BLaER1 treated with 17β-estradiol and CSF1 and Interleukin-3, amounts not matched to agents 10 nM and 100 nM (cell line): Measurements from ENCODE around the gene SPECC1L.

Experiments used
- H3K27ac ChIP-seq, 11 experiments: shearing (Covaris generic); formaldehyde crosslinking; 2 replicates each; pipeline ENCODE4 v1.8.1; 2022
- H3K27me3 ChIP-seq, 11 experiments: shearing (Covaris generic); formaldehyde crosslinking; 2 replicates each; pipeline ENCODE4 v1.8.1; 2022
- H3K36me3 ChIP-seq, 11 experiments: shearing (Covaris generic); formaldehyde crosslinking; 2 replicates each; pipeline ENCODE4 v1.8.1; 2022
- H3K4me1 ChIP-seq, 10 experiments: shearing (Covaris generic); formaldehyde crosslinking; 2 replicates each; pipeline ENCODE4 v1.8.1; 2022
- H3K4me2 ChIP-seq, 11 experiments: shearing (Covaris generic); formaldehyde crosslinking; 2 replicates each; pipeline ENCODE4 v1.8.1; 2022
- H3K4me3 ChIP-seq, 10 experiments: shearing (Covaris generic); formaldehyde crosslinking; 2 replicates each; pipeline ENCODE4 v1.8.1; 2022
- H3K9ac ChIP-seq, 11 experiments: shearing (Covaris generic); formaldehyde crosslinking; 2 replicates each; pipeline ENCODE4 v1.8.1; 2022
- H3K9me3 ChIP-seq, 11 experiments: shearing (Covaris generic); formaldehyde crosslinking; replicated peaks in 1 of 11; 2 replicates each; pipeline ENCODE4 v1.8.1; 2022
- H4K20me1 ChIP-seq, 11 experiments: shearing (Covaris generic); formaldehyde crosslinking; 2 replicates each; pipeline ENCODE4 v1.8.1; 2022
- Cebpa-rat ChIP-seq, 11 experiments: shearing (Covaris generic); IDR thresholded peaks; 2 replicates each; pipeline ENCODE4 v1.8.1; 2022

Gene SPECC1L

GRCh38 chr22:24393012-24393559 is 122.5 kb downstream of the SPECC1L start:
- no peak overlapping the region for H3K4me2 ChIP-seq

DNA sequence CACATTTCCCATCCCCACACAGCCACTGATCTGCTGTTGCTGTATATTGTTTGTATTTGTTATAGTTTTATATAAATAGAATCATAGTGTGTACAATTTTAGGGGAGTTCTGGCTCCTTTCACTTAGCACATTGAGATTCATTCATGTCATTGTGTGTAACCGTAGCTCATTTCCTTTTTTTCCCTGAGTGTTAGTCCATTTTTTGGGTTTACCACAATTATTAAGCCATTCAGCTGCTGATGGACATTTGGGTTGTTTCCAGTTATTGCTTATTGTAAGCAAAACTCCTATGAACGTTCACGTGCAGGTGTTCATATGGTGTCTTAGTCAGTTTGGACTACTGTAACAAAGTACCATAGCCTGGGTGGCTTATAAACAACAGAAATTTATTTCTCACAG is 123.2 kb downstream of the SPECC1L start:
- H3K4me2 ChIP-seq, result no peak overlapping the region
- peaks cover 0 to 16% (median 0%) of the 10 kb centered on the region in 11 experiments; a peak in 6 of 22 replicates for H4K20me1 ChIP-seq
- H3K9me3 ChIP-seq, result 0 out of 22 replicates have a peak, but pooled peaks cover 0 to 5% (median 0%) of the 10 kb centered on the region in 11 experiments
- no peak overlapping the region for H3K9ac ChIP-seq
- peaks cover 16 to 64% (median 30%) of the 10 kb centered on the region in 10 experiments for H3K4me1 ChIP-seq
- no peak overlapping the region for H3K27ac ChIP-seq
- H3K4me3 ChIP-seq, result no peak overlapping the region
- no peaks in the 10 kb centered on the region for H3K27me3 ChIP-seq
- H3K36me3 ChIP-seq, result peaks cover 52 to 91% (median 79%) of the 10 kb centered on the region in 11 experiments
- TF ChIP-seq Cebpa-rat (IDR thresholded peaks at IDR 0.05), result no peak

More at GRCh38 chr22:24393012-24393559, 122.5 kb downstream of the SPECC1L start:
- TF ChIP-seq Cebpa-rat (IDR thresholded peaks at IDR 0.05), result no peak
- Histone ChIP-seq H3K27ac (no peak overlapping the region), H3K9ac (no peak overlapping the region), H3K9me3 (no peaks in the 10 kb centered on the region), H3K27me3 (no peaks in the 10 kb centered on the region), H3K4me1 (peaks cover 8 to 59% (median 23%) of the 10 kb centered on the region in 10 experiments; a peak in 19 of 20 replicates), H3K36me3 (peaks cover 47 to 87% (median 72%) of the 10 kb centered on the region in 11 experiments), H3K4me3 (no peak overlapping the region), H4K20me1 (peaks cover 0 to 16% (median 0%) of the 10 kb centered on the region in 11 experiments; a peak in 6 of 22 replicates)

- Histone ChIP-seq H3K4me3 (no peak overlapping the region), H3K4me1 (peaks cover 18 to 64% (median 31%) of the 10 kb centered on the region in 10 experiments), H3K27ac (no peak overlapping the region), H3K9me3 (0 out of 22 replicates have a peak, but pooled peaks cover 0 to 9% (median 0%) of the 10 kb centered on the region in 11 experiments), H3K27me3 (no peaks in the 10 kb centered on the region), H3K36me3 (peaks cover 52 to 92% (median 82%) of the 10 kb centered on the region in 11 experiments), H3K4me2 (no peak overlapping the region), H3K9ac (no peak overlapping the region), H4K20me1 (peaks cover 0 to 16% (median 0%) of the 10 kb centered on the region in 11 experiments; a peak in 6 of 22 replicates)
- no peak for TF ChIP-seq Cebpa-rat (IDR thresholded peaks at IDR 0.05)
Measured at GRCh38 chr22:24394254-24394653, 123.6 kb downstream of the SPECC1L start.

DNA sequence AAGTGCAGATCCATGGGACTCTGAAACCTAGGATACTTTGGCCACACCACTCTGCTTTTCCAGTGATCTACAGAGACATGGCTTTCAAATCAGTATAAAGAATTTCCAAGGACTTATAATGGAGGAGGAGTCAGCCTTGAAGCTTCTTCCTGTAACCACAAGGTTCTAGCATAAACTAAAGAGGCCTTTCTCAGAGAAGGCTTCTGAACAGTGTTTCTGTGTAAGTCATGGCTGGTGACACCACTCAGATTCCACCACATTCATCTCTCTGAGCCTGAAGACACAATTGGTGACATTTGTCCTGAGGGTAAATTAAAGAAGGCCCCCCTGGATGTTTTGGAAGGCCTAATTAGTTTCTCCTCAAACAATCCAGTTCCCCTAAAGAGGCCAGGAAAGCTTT is 127.8 kb downstream of the SPECC1L start:
- Histone ChIP-seq H3K9me3 (0 out of 22 replicates have a peak, but pooled peaks cover 0 to 10% (median 0%) of the 10 kb centered on the region in 11 experiments), H3K4me2 (peak overlapping the region; percentile 44 to 86 (median 70); a peak in 18 of 22 replicates), H3K4me1 (peaks cover 51 to 68% (median 57%) of the 10 kb centered on the region in 10 experiments), H3K27ac (peak overlapping the region in 5 of 11 experiments; percentile 21 to 90 (median 32); a peak in 4 of 22 replicates), H3K27me3 (no peaks in the 10 kb centered on the region), H3K9ac (no peak overlapping the region), H3K4me3 (no peak overlapping the region), H3K36me3 (peaks cover 41 to 85% (median 65%) of the 10 kb centered on the region in 11 experiments), H4K20me1 (peaks cover 0 to 17% (median 6%) of the 10 kb centered on the region in 11 experiments; a peak in 8 of 22 replicates)
- no peak for TF ChIP-seq Cebpa-rat (IDR thresholded peaks at IDR 0.05)

DNA sequence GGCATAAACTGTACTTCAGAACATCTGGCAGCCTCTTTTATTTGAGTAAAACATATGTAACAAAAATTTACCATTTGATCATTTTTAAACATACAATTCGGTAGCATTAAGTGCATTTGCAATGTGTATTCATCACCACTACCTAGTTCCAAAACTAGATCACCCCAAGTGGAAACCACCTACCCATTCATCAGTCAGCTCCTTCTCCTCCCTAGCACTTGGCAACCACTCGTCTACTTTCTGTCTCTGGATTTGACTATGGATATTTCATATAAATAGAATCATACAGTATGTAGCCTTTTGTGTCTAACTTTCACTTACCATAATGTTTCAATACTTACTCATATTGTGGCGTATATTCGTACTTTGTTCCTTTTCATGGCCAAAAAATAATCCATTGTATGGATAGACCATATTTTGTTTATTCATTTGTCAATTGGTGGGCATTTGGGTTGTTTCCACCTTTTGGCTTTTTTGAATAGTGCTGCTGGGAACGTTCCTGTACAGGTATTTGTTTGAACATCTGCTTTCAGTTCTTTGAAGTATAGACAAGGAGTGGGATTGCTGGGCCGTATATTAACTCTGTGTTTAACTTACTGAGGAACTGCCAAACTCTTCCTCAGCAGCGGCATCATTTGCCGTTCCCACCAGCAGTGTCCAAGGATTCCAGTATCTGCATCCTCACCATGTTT is 129.5 kb downstream of the SPECC1L start:
- Histone ChIP-seq H3K9ac (peak overlapping the region in 2 of 11 experiments; percentile 70 to 78; a peak in 2 of 22 replicates), H3K4me1 (peaks cover 52 to 86% (median 61%) of the 10 kb centered on the region in 10 experiments), H3K4me2 (peak overlapping the region; percentile 52 to 86 (median 73)), H3K9me3 (peaks cover 0 to 21% (median 12%) of the 10 kb centered on the region in 11 experiments; a peak in 14 of 22 replicates), H3K4me3 (no peak overlapping the region), H3K27me3 (no peaks in the 10 kb centered on the region), H3K36me3 (peaks cover 31 to 85% (median 68%) of the 10 kb centered on the region in 11 experiments), H4K20me1 (peaks cover 0 to 17% (median 4%) of the 10 kb centered on the region in 11 experiments; a peak in 7 of 22 replicates), H3K27ac (peak overlapping the region in 6 of 11 experiments; percentile 22 to 90 (median 62); a peak in 9 of 22 replicates)
- TF ChIP-seq Cebpa-rat (IDR thresholded peaks at IDR 0.05), result no peak

- H3K36me3 ChIP-seq, result peaks cover 30 to 85% (median 68%) of the 10 kb centered on the region in 11 experiments
- peaks cover 0 to 21% (median 13%) of the 10 kb centered on the region in 11 experiments; a peak in 14 of 22 replicates for H3K9me3 ChIP-seq
- no peaks in the 10 kb centered on the region for H3K27me3 ChIP-seq
- TF ChIP-seq Cebpa-rat (IDR thresholded peaks at IDR 0.05), result no peak
- H3K27ac ChIP-seq, result peak overlapping the region; percentile 12 to 90 (median 50); a peak in 18 of 22 replicates
- peak overlapping the region; percentile 52 to 86 (median 73) for H3K4me2 ChIP-seq
- H3K4me3 ChIP-seq, result 0 out of 20 replicates have a peak overlapping the region, but pooled peaks of 1 of the 10 experiments have one; percentile 14
- H4K20me1 ChIP-seq, result peaks cover 0 to 19% (median 4%) of the 10 kb centered on the region in 11 experiments; a peak in 8 of 22 replicates
- H3K9ac ChIP-seq, result peak overlapping the region in 4 of 11 experiments; percentile 20 to 78 (median 68); a peak in 6 of 22 replicates
- peaks cover 53 to 94% (median 69%) of the 10 kb centered on the region in 10 experiments for H3K4me1 ChIP-seq
Measured at GRCh38 chr22:24400726-24401596, 130.3 kb downstream of the SPECC1L start.

DNA sequence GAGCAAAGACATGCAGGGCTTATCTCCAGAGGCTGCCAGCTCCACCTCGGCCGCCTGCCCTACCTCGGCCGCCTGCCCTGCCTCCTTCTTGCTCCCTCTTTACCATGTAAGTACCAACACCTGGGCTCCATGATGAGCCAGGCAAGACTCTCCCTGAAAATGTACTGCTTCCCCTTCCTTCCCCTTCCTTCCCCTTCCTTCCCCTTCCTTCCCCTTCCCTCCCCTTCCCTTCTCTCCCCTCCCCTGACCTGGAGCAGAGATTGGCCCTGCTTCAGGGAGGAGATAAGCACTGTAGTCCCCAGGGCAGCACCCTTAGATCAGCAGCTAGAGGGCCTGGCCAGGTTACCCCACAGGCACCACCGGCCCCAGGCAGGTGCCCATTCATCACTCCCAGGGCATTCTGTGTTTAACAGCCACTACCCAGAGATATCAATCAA is 131.3 kb downstream of the SPECC1L start:
- peak overlapping the region in 2 of 11 experiments; percentile 70 to 78; a peak in 5 of 22 replicates for H3K9ac ChIP-seq
- H3K27ac ChIP-seq, result peak overlapping the region in 7 of 11 experiments; percentile 6 to 90 (median 68); a peak in 11 of 22 replicates
- H3K4me1 ChIP-seq, result peaks cover 63 to 100% (median 79%) of the 10 kb centered on the region in 10 experiments
- no peak for TF ChIP-seq Cebpa-rat (IDR thresholded peaks at IDR 0.05)
- H3K27me3 ChIP-seq, result no peaks in the 10 kb centered on the region
- H3K4me3 ChIP-seq, result no peak overlapping the region
- peaks cover 24 to 85% (median 64%) of the 10 kb centered on the region in 11 experiments for H3K36me3 ChIP-seq
- H3K9me3 ChIP-seq, result peaks cover 0 to 21% (median 13%) of the 10 kb centered on the region in 11 experiments; a peak in 14 of 22 replicates
- H3K4me2 ChIP-seq, result peak overlapping the region; percentile 52 to 86 (median 73)
- peaks cover 0 to 29% (median 11%) of the 10 kb centered on the region in 11 experiments; a peak in 13 of 22 replicates for H4K20me1 ChIP-seq
